Esophagus mucosa (tissue), 1 donor: Measurements from ENCODE around the gene ACVR1. TPM values are rescaled to one million over a fixed set of nuclear protein-coding genes. Genes with fewer than 3 reads are reported as not detected.
"Not testable (repeated sequence)": the region's sequence is repeated elsewhere in the genome, so short reads cannot be mapped to it uniquely, and the experiment has no call there.

Experiments
- ATAC-seq: fragments of 200-7000 bp; cut with Tn5 transposase; one replicate; pipeline ENCODE4 v1.9.1; 2020
- total RNA-seq: library from RNA; stranded (reverse); gene quantifications from one replicate; pipeline ENCODE4 v1.2.4, GENCODE V29; 2023
- donor health status: DM: yes; HTN: yes; CAD: no.

ACVR1 gene
- total RNA-seq, 1 donor from 2014 or later: 12.6 TPM

- ATAC-seq: no peak
These were observed 26.5 kb downstream of the ACVR1 start for GRCh38 chr2:157849591-157849990.

DNA sequence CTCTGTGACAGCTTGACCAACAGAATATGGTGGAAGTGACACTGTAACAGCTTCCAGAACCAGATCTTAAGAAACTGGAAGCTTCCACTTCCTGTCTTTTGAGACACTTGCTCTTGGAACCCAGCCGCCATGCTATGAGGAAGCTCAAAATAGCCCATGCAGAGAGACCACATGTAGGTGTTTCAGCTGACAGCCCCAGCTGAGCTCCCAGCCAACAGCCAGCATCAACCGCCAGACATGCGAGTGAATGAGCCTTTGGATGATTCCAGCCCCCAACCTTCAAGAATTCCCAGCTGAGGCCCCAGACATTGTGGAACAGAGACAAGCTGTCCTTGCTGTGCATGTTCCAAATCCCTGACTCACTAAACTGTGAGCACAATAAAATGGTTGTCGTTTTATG lies 27.9 kb downstream of the ACVR1 start:
- ATAC-seq: no peak

- ATAC-seq: no peak
These were observed 31.0 kb downstream of the ACVR1 start for GRCh38 chr2:157845081-157845480.

DNA sequence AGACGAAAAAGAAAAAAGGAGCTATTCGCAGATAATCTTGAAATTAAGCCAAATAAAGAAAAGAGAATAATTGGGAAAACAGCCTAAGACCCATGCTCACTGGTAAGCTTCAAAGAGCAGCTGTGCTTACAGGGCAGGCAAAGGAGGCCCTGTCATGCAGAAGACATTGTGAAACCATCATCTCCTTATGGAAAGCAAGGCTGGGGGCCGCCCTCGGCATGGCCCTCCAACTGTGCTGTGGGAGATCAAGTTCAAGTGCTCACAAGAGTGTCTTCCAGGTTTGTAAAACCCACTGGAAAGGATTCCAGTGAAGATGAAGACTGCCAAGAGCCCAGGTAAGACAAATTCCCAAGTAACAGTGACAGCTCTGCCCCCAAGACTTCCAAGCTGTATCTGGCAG lies 32.2 kb downstream of the ACVR1 start:
- no peak for ATAC-seq

GRCh38 chr2:157843081-157843480 lies 33.0 kb downstream of the ACVR1 start:
- ATAC-seq: no peak

DNA sequence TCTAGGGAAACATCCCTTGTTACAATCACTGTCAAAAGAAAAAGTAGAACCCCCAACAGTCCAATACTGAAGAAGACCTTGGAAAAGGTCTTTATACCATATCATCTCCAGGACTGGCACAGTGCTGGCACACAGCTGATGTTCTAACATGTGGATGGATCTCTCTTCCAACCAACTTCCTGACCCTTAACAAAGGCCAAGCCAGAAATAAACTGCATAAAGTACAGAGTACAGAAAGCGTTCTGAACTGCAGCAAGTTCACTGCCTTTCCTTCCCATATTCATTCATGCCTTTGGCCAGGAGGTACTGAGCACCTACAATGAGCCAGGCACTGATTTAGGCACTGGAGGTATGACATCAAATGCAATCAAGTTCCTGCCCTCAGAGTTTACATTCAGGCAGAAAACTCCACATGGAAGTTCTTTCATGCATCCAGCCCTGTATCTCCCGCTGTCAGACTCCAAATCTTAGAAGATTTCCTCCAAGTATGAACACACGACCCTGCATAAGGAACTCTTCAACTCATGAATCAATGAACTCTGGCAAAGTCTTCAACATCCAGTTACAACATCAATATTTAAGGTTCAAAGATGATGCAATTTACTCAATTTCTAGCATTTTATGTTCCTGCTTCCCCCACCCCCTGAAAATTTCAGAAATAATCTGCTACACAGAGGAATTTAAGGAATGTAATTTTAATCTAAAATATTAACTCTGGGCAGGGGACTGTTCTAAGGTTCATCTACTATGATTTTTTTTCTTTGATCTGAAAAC lies 33.8 kb downstream of the ACVR1 start:
- no peak for ATAC-seq

- ATAC-seq: no peak
These were observed 34.6 kb downstream of the ACVR1 start for GRCh38 chr2:157841485-157841884.

DNA sequence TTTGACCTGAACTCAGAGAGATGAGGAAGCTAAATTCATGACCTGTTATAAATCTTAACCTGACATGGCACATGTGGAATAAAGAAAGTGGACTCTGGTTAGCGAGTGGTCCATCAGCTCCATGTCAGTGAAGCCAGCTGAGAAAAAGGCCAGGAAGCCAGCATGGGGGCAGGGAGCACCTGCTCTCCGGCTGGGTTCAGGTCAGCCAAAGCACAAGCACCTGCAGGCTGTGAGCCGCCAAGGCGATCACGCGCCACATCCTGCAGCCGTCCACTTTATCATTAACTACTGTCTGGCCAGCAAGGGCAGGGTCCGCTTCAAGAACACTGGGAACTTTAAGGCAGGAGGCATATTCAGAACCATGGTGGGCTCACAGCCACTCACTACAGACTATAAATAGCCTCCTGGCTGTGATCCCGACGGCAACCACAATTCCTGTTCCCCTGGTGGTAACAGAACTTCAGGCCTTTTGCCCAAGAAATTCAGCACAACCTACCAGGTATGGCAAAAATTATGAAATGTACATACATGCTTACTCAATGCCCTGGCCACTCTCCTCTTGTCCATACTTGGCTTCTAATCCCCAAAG lies 35.5 kb downstream of the ACVR1 start:
- no peak for ATAC-seq

- ATAC-seq: no peak
These were observed 36.3 kb downstream of the ACVR1 start for GRCh38 chr2:157839822-157840221.

DNA sequence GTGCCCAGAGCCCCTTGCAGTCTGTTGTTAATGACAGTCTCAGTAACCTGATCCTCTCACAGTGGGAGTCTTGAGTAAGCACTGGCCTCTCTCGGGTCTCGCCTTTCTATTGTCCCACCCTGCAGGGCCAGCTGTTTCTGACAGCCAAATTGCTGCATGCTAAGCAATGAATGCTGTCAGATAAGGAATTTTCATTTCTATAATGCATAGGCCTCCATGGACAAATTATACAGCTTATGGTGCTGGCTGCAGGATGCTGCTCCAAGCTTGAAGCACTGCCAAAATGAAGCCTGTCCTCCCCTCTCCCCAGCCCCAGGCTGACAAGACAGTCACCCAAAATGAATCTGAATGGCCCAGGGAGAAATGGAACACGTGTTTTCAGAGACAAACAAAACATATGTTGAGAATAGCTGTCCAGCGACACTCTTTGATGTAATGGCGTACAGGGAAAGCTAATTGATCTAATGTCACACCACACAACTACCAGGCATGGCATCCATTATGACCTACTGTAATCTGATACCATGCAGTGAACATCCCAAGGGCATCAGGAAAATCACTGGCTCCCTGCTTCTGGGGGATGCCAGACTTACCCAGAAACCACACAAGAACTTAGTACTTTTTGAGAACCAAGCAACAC lies 36.8 kb downstream of the ACVR1 start:
- ATAC-seq: no peak

DNA sequence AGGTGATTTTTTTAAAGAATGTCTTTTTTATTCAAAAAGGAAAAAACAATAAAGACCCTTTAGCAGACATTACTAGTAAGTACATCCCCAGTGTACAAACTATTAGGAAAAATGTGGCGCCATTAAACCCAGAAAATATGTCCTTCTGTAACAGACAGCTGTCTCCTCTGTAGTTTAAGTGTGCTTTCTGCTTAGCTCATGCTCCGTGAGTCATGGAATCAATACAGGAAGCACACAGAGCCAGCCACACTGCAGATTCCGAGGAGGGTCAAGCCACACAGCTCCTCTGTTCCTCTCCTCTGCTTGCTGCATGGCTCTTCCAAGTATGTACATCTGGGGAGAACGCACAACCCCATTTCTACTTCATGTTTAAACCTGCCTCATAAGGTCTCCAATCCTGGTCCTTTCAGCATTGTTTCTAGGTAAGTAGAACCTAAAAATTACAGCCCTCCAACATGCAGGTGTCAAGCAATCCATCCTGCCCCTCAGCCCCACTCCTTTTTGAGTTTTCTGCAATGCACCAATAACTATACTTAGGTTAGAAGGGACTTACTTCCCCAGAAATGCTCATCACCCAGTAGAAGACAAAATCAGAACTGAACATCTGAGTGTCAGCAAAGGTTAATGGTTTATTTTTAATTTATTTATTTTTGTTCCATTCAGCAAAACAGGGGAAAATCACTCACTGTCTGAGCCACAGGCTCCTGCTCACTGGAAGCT lies 37.5 kb downstream of the ACVR1 start:
- peak; percentile 82 for ATAC-seq

DNA sequence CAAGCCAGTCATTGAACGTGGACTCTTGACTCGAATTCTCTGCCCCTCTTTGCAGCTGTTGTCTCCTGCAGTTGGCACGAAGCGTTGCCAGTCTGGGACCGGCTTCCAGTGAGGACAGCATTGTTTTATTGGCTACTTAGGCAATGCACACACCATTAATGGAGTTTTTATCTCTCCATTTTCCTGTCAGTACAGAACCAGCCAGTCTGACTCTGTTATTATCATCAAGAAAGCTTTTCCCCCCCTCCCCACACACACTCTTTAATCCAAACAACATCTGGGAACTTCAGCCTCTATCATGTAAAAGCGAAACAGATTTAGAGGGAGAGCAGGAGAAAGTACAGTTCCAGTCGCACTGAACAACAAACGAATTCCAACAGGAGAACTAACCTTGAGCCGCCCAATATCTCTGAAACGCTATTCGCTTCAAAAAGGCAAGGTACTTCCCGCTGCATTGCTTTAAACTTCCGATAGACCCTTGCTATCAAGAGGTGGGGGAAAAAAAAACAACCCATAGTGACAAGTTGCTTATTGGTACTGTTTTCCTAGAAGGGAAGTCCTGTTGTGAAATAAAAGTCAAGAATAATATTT lies 38.2 kb downstream of the ACVR1 start:
- ATAC-seq: no peak

DNA sequence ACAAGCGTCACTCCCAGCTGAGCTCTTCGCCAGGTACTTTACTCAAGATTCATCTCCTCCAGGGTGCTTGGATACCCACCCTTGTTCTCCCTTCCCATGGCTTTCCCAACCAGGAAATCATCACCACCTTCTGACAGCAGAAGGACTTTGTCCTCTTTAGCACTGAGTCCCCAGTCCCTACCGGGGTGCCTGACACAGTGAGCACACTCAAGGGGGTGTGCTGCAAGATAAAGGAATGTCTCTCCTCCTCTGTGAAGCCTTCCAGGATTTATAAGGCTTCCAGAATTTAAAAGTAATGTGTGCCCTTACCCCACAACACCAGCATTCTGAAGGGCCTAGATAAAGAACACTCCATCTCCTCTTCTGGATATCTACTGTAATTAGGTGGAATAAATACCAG lies 39.6 kb downstream of the ACVR1 start:
- no peak for ATAC-seq

DNA sequence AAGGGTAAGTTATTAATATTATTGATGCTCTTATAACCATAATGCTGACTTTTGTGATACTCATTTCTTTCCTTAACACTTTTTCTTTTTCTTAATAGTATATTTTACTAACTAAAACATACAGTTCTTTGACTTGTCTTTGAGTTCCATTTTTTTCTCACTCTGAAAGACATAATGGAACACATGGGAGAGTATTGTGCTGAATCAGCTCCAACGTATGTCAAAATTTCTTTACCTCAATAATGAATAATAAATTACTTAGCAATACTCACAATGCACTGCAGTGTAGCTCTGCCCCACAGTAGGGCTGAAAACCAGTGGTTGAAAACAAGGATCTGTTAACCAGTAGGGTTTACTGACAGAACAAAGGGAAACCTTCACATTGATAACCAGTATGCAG lies 40.7 kb downstream of the ACVR1 start:
- no peak for ATAC-seq

DNA sequence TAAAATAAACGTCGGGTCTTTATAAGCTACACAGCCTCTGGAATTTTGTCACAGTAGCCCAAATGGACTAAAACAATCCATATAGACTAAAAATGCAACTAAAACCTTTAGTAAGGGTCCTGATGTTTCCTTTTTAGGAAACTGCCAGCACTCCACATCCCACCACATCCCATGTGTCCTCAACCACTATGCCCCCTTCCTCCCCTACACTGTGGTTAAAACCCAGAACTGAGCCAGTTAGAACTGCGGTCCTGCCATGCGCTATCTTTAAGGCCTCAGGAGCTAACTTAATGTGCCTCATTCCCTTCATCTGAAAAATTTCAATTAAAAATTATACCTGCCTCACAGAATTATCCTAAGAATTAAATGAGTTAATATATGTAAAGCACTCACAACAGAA lies 41.1 kb downstream of the ACVR1 start:
- ATAC-seq: no peak

DNA sequence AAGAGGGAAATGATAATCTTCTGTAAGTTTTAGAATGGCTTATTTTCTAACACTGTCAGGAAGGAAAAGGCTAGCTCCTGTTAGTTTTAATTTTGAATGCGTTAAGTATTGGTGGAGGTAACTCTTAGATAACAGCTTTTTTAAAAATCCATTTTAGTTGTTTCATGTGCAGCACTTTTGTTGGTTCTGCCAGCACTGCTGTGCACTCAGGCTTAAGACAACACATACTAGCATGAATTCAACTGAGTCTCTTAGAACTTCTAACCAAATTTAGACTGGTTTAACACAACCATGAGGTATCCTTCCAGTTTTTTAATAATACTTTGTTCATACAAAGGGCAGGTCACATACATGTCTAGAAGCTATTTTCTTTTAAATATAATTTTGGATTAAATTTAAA lies 42.4 kb downstream of the ACVR1 start:
- ATAC-seq: no peak

- ATAC-seq: no peak
These were observed 44.4 kb downstream of the ACVR1 start for GRCh38 chr2:157831573-157832315.

DNA sequence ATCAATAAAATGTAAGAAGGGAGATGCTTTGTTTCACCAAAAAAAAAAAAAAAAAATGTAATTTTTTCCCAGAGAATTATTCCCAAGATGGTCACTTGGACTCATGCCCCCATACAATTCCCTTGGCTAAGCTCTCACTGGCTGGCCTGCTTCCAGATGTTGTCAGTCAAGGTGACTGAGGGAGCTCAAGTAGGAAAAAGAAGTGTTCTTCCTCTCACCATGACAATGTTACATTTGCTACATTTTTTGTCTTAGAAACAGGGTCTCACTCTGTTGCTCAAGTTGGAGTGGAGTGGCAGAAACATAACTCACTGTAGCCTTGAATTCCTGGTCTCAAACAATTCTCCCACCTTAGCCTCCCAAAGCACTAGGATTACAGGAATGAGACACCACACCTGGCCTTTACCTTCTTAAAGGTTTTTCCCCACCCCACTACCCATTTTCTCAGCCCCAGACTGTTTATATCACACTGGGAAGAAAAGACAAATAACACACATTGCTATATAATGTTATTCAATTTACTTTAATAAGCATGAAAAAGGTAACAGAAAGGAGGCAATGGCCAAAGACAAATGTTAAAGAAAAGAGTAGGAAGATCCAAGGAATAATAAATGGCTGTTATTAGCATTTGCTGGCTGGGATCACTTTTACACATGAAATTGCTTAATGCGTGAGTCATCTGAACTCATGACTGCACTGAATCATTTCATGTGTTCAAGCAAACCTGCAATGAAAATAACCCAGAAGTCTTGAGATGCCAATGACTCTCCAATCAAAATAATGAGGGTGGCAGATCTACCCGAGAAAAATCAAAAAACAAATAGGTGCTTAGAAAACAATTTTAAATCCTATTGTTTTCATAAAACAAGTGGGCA lies 45.2 kb downstream of the ACVR1 start:
- peak; percentile 87 for ATAC-seq

GRCh38 chr2:157830266-157830665 lies 45.9 kb downstream of the ACVR1 start:
- no peak for ATAC-seq

DNA sequence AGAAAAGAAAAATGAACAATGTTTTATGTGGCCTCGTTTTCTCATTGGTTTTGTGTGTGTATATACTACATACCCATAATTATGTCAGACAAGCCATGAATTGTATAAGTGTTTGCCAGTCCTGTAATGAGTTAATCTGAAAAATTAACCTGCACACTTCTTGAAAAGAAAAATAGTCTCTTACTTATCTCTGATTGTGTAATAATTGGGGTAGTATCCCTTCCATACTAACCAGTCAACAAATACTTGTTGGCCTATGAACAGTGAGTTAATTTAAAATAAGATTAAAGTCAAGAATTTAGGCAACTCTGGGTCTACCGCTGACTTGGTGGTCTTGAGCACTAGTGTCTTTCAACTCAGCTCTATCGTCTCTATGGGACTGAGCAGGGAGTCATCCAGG lies 48.8 kb downstream of the ACVR1 start:
- ATAC-seq: no peak

GRCh38 chr2:157826644-157827043 lies 49.5 kb downstream of the ACVR1 start:
- ATAC-seq: not testable (repeated sequence)
